Measurements from ENCODE around the gene PDGFD. TPM values are rescaled to one million over a fixed set of nuclear protein-coding genes. Genes with fewer than 3 reads are reported as not detected.

The PDGFD gene
- total RNA-seq, 2 donors from 2014 or later = 14.4 to 27.8 TPM

GRCh38 chr11:104075091-104075490 lies 88.9 kb downstream of the PDGFD start:
- Histone ChIP-seq H3K36me3 (no peaks in the 10 kb centered on the region), H3K4me3 (no peak overlapping the region), H3K27ac (no peak overlapping the region), H3K27me3 (no peaks in the 10 kb centered on the region), H3K9me3 (no peaks in the 10 kb centered on the region), H3K4me1 (no peaks in the 10 kb centered on the region)
- no peak for DNase-seq (ENCODE audit: low spot score)
- no peak for TF ChIP-seq CTCF (IDR thresholded peaks at IDR 0.05)

GRCh38 chr11:104073950-104074705 lies 89.8 kb downstream of the PDGFD start:
- H3K4me1 ChIP-seq = no peaks in the 10 kb centered on the region
- H3K27ac ChIP-seq = no peak overlapping the region
- DNase-seq (ENCODE audit: low spot score) = no peak
- no peaks in the 10 kb centered on the region for H3K27me3 ChIP-seq
- H3K36me3 ChIP-seq = no peaks in the 10 kb centered on the region
- TF ChIP-seq CTCF (IDR thresholded peaks at IDR 0.05) = no peak
- no peaks in the 10 kb centered on the region for H3K9me3 ChIP-seq
- H3K4me3 ChIP-seq = no peak overlapping the region

- Histone ChIP-seq H3K4me3 (no peak overlapping the region), H3K27me3 (no peaks in the 10 kb centered on the region), H3K36me3 (no peaks in the 10 kb centered on the region), H3K4me1 (no peaks in the 10 kb centered on the region), H3K27ac (no peak overlapping the region), H3K9me3 (no peaks in the 10 kb centered on the region)
- DNase-seq (ENCODE audit: low spot score) = no peak
- no peak for TF ChIP-seq CTCF (IDR thresholded peaks at IDR 0.05)
These were observed 96.4 kb downstream of the PDGFD start for GRCh38 chr11:104067534-104067933.

- H3K9me3 ChIP-seq = no peaks in the 10 kb centered on the region
- no peak for DNase-seq (ENCODE audit: low spot score)
- no peak overlapping the region for H3K27ac ChIP-seq
- no peaks in the 10 kb centered on the region for H3K36me3 ChIP-seq
- H3K4me3 ChIP-seq = no peak overlapping the region
- no peak for TF ChIP-seq CTCF (IDR thresholded peaks at IDR 0.05)
- H3K27me3 ChIP-seq = no peaks in the 10 kb centered on the region
- no peaks in the 10 kb centered on the region for H3K4me1 ChIP-seq
These were observed 99.8 kb downstream of the PDGFD start for GRCh38 chr11:104064034-104064630.

GRCh38 chr11:104061853-104062521 lies 102.0 kb downstream of the PDGFD start:
- H3K27ac ChIP-seq = no peak overlapping the region
- no peaks in the 10 kb centered on the region for H3K9me3 ChIP-seq
- no peaks in the 10 kb centered on the region for H3K27me3 ChIP-seq
- TF ChIP-seq CTCF (IDR thresholded peaks at IDR 0.05) = no peak
- no peak for DNase-seq (ENCODE audit: low spot score)
- no peaks in the 10 kb centered on the region for H3K4me1 ChIP-seq
- no peak overlapping the region for H3K4me3 ChIP-seq
- no peaks in the 10 kb centered on the region for H3K36me3 ChIP-seq

Measured in right atrium auricular region (tissue), 2 donors.